Thoracic aorta (tissue), 2 donors: ENCODE measurements around the gene ATXN1. TPM values are rescaled to one million over a fixed set of nuclear protein-coding genes. Genes with fewer than 3 reads are reported as not detected.

Source experiments
- ATAC-seq: fragments of 150-250 bp; one replicate; pipeline ENCODE4 v1.8.0; 2017; ENCODE audit warnings: low read depth; ENCODE audit not compliant: insufficient number of reproducible peaks, low FRiP score
- DNase-seq: peaks from one replicate; pipeline ENCODE4 v3.0.0-alpha.2; 2020; ENCODE audit warnings: low spot score
- H3K27ac ChIP-seq, 2 donors: fragments of 200-600 bp; sonication (generic); 1 replicate in 1 of 2; 2 replicates in 1 of 2; pipeline ENCODE4 v1.5.1; 2016; ENCODE audit warnings: mild to moderate bottlenecking in 2 of 2, moderate library complexity in 2 of 2
- H3K27me3 ChIP-seq: fragments of 200-600 bp; sonication (generic); replicated peaks from 2 replicates; pipeline ENCODE4 v1.6.0; 2016; ENCODE audit warnings: mild to moderate bottlenecking; ENCODE audit not compliant: insufficient read depth
- H3K36me3 ChIP-seq: fragments of 200-600 bp; sonication (generic); one replicate; pipeline ENCODE4 v1.5.1; 2016
- H3K4me1 ChIP-seq, 2 donors: fragments of 200-600 bp; sonication (generic); 1 replicate in 1 of 2; 2 replicates in 1 of 2; pipeline versions ENCODE4 v1.5.1 to v1.6.0; 2016; ENCODE audit warnings: low read depth in 2 of 2, mild to moderate bottlenecking in 1 of 2; ENCODE audit not compliant: control insufficient read depth in 1 of 2
- H3K4me3 ChIP-seq: fragments of 200-600 bp; sonication (generic); 2 replicates; pipeline ENCODE4 v1.5.1; 2016; ENCODE audit warnings: mild to moderate bottlenecking
- H3K9me3 ChIP-seq: fragments of 200-600 bp; sonication (generic); 2 replicates; pipeline ENCODE4 v1.5.1; 2016
- CTCF ChIP-seq: fragments of 200-600 bp; sonication (generic); IDR thresholded peaks from one replicate; pipeline ENCODE4 v1.5.1; 2019; ENCODE audit warnings: antibody characterized with exemption
- total RNA-seq, 2 donors: library from RNA; depleted of rRNA; stranded (reverse); fragments of >200 nt; gene quantifications; one replicate each; pipeline versions ENCODE4 v1.1.0 to v1.2.3, GENCODE V29; 2016

The ATXN1 gene
- total RNA-seq, 2 donors from 2014 or later, result 59.8 to 62.4 TPM

DNA sequence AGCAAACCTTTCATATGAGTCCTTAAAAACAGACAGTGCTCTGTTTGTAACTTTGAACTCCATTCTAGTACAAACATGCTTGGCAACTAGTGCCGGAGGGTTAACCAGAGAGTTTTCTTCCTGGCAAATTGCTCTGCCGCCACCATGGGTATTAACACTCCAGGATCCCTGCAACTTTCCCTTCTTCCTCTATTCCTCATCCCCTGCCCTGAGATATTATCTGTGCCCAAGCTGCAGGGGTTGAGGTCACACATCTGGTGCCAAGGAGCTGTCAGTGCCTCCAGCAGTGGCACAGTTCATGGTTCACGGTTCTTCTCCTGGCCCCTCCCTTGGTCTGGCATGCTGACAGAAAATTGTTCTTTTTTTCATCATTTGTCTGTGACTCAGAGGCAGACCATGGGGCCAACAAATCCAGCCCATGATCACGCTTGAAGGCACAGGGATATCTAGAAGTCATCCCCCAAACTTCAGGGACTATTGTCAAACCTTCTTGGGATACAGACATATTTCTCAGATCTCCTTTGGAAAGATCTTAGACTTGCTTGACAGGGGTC lies 77.5 kb downstream of the ATXN1 start:
- ATAC-seq (peak; percentile 40), DNase-seq (no peak)
- Histone ChIP-seq H3K4me3 (no peak overlapping the region), H3K27me3 (no peaks in the 10 kb centered on the region), H3K36me3 (no peaks in the 10 kb centered on the region), H3K9me3 (no peaks in the 10 kb centered on the region), H3K4me1 (peaks cover 15 to 47% of the 10 kb centered on the region in 2 donors), H3K27ac (no peak overlapping the region)
- TF ChIP-seq CTCF, result no peak

- Histone ChIP-seq H3K36me3 (no peaks in the 10 kb centered on the region), H3K4me3 (no peak overlapping the region), H3K27me3 (no peaks in the 10 kb centered on the region), H3K4me1 (peaks cover 22 to 48% of the 10 kb centered on the region in 2 donors), H3K27ac (no peak overlapping the region), H3K9me3 (no peaks in the 10 kb centered on the region)
- TF ChIP-seq CTCF, result no peak
- ATAC-seq (peak; percentile 16), DNase-seq (no peak)
Measured at GRCh38 chr6:16681260-16681873, 79.9 kb downstream of the ATXN1 start.

GRCh38 chr6:16679050-16679449 lies 82.2 kb downstream of the ATXN1 start:
- Histone ChIP-seq H3K4me3 (no peak overlapping the region), H3K27ac (no peak overlapping the region), H3K9me3 (no peaks in the 10 kb centered on the region), H3K27me3 (no peaks in the 10 kb centered on the region), H3K4me1 (peaks cover 25 to 55% of the 10 kb centered on the region in 2 donors), H3K36me3 (no peaks in the 10 kb centered on the region)
- no peak for ATAC-seq
- DNase-seq, result no peak
- TF ChIP-seq CTCF, result no peak

DNA sequence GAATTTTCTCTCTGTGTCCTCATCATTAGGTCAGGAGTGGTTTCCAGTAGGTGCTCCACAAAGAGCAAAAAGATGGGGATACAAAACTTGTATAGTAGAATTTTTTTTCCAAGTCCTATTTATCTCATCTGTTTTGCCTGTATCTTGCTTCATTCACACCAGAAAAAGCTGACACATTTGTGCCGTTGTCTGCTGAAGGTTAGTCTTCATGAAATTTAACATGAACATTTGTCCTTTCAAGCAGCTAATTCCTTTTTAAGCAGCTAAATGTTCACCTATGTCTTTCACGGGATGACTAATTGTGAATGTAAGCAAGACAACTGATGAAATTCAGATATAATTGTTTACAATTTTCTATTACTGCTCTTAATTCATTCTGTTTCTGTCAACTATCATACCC lies 83.8 kb downstream of the ATXN1 start:
- DNase-seq, result no peak
- Histone ChIP-seq H3K27ac (no peak overlapping the region), H3K27me3 (no peaks in the 10 kb centered on the region), H3K36me3 (no peaks in the 10 kb centered on the region), H3K4me3 (no peak overlapping the region), H3K4me1 (peaks cover 16 to 48% of the 10 kb centered on the region in 2 donors), H3K9me3 (no peaks in the 10 kb centered on the region)
- TF ChIP-seq CTCF, result no peak
- ATAC-seq, result no peak

DNA sequence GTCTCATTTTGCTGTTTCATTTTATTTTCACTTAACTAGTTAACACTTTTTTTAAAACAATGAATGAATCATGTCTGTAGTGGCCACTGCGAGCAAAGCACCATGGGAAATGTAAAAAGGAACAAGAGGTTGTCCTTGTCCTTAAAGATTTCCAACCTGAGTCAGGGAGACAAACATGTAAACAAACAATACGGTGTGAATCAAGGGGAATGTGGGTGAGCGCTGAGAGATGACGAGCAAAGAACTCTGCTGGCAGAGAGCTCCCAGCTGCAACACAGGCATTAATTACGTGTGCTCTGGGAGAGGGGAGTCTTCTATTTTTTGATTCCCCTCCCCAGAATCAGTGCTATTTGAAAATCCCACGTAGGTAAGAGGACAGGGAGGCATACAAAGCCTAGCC lies 84.3 kb downstream of the ATXN1 start:
- Histone ChIP-seq H3K27me3 (no peaks in the 10 kb centered on the region), H3K4me1 (peaks cover 19 to 52% of the 10 kb centered on the region in 2 donors), H3K36me3 (no peaks in the 10 kb centered on the region), H3K9me3 (no peaks in the 10 kb centered on the region), H3K4me3 (peak overlapping the region; percentile 25), H3K27ac (no peak overlapping the region)
- DNase-seq (no peak), ATAC-seq (no peak)
- no peak for TF ChIP-seq CTCF
